GM18526 (cell line): ENCODE measurements around the gene GMDS.

Experiments used
- POLR2A ChIP-seq: IDR thresholded peaks from 3 replicates; pipeline ENCODE4 v1.6.1; 2011; ENCODE audit not compliant: insufficient read length; ENCODE audit errors: extremely low read depth

Gene GMDS

DNA sequence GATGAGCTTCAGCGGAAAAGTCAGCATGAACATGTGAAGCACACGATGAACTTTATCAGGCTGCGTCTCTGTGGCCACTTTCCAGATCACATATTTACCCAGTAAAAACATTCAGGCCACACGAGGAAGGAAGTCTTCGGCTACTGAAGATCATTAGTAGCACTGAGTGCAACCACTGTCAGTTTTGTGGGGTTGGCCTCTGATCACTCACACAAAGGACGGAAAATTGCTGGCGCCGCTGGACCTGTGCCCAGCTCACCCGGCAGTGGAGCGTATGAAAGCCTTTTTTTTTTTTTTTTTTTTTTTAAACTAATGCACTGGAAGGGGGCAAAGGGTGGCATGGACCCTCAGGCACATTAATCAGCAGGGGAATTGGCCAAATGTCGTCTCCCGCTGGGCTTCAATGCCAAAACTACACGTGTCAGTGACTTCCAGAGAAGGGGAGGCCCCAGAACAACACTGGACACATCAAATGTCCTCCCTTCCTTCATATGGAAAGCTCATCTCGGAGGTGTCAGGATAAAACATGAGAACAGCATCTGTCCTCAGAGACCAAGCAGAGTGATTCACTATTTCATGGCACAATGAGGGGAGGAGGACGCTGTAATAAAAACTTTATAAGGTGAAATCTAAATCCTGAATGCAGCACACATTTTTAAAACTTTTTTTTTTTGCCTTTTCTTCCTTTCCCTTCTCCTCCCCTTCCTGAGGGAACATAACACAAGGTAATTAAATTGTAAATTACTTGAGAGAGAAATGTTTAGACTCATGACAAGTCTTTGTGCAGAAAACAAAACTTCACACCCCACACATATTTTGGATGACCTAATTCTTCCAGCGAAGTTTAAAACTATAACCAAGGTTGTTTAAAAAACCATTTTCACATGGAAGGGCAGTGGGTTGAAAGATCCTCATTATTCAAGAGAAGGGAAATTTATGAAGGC, 412.3 kb downstream of the GMDS start:
- TF ChIP-seq POLR2A = no peak

DNA sequence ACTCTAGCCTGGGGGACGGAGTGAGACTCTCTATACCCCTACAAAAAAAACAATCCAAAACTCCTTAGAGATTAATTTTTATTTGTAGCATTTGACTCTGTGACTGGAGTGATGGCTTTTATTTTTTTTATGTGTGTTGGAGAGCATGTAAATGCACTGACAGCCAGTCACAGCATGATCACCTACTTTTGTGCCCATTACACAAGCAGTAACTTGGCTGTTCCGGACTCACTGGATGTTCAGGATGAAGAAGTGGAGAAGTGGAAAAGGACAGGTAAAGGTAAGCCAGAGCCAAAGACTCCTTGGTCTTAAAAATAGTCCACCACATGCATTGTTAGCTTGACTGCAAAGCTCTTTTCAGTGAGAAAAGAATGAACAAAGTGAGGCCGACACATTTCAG, 413.0 kb downstream of the GMDS start:
- no peak for TF ChIP-seq POLR2A

DNA sequence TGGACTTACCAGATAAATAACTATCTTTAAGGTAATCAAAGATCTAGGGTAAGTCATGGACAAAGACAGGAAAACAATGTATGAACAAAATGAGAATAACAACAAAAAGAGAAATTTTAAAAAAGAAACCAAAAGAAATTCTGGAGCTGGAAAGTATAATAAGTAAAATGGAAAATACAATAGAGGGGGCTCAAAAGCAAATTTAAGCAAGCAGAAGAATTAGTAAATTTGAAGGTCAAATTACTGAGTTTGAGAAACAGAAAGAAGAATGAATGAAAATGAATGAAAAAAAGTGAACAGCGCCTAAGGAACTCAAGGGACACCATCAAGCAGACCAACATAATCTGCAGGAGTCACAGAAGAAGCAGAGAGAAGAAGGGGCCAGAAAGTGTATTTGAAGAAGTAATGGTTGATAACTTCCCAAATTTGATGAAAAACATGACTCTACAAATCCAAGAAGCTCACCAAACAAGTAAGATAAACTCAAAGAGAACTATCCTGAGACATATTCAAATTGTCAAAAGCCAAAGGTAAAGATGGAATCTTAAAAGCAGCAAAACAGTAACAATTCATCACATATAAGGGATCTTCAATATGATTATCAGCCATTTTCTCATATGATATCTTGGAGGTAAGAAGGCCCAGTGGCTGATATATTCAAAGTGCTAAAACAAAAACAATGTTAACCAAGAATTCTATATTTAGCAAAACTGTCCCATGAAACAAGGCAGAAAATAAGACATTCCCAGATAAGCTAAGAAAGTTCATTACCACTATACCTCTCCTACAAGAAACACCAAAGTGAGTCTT, 417.2 kb downstream of the GMDS start:
- TF ChIP-seq POLR2A = no peak

DNA sequence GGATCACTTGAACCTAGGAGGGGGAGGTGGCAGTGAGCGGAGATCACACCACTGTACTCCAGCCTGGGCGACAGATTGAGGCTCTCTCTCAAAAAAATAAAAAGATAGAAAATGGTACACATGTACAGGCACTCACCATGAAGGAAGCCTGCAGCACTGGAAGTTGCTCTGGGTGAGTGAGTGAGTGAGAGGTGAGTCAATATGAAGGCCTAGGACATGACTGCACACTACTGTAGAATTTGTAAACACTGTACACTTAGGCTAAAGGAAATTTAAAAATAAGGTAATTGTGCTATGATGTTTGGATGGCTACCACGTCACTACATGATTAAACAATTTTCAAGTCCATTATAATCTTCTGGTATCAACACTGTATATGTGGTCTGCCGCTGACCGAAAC, 419.5 kb downstream of the GMDS start:
- TF ChIP-seq POLR2A = no peak

DNA sequence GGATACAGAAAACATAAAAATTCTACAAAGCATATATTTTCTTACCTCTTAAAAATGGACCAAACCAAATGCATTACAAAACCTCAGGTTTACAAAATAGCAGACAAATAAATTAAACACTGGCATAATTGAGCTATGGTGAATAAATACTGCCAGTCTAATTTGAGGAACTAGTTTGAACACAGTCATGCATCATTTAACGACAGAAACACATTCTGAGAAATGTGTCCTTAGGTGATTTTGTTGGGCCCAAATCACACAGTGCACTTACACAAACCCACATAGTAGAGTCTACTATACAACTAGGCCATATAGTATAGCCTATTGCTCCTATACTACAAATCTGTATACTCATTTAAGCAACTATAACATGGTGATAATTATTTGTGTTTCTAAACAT, 420.1 kb downstream of the GMDS start:
- TF ChIP-seq POLR2A = no peak

DNA sequence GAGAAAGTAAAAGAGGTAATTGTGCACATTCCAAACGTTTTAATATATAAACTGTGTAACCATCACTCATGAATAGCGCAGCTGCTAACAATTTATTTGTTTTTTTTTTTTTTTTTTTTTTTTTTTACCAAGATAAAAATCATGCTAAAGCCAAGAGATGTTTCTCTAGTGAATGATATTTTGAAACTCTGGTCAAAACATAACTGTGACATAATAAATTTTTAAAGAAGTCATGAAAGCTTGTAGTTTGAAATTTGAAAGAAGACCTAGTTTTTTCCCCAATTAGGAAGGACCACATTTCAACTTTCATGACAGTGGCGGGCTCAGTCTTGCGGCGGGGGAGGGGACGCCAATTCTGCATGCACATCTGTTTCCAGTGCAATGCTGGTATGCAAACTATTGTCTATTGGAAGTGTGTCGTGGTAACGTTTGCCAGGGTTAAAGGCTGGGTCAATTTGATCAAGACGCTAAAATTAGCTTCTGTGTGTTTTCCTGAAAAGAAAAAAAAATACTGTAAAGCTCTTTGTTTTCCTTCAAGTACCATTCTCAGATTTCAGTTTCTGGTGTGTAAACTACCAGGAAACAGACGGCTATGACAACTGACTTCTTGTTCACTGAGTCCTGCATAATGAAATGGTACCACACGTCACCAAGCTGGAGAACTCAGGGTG, 423.8 kb downstream of the GMDS start:
- TF ChIP-seq POLR2A = no peak

DNA sequence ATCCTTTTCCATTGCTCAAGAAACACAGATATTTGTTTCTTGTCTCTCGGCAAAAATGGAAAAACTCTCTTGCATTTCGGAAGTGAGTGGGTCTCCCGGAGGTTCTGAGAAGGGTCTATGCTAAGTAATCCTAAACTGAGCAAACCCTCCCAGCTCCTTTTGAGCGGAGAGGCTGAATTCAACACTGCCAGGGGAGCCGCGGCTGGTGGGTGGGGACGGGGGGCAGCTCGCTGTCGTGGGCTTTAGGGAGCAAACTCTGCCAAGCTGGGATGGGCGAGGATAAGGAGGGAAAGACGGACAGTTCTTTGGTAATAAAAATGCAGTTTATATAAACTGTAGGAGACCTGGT, 424.3 kb downstream of the GMDS start:
- TF ChIP-seq POLR2A = no peak

DNA sequence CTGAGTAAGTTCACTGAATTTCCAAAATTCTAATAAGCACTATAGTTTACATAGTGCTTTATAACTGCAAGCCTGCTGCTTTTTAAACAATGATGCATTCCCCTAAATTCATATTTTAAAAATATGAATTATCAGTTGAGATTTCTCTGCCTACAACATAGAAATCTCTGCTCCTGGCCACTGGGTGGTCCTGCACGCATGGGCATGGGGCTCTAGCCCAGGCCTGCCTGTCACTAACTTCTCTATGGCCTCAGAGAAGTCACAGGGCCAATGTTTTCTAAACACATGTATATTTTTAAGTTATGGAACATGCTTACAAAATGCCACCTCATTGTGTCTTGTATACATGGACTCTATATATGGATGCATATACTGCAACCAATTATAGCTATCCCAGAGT, 424.7 kb downstream of the GMDS start:
- TF ChIP-seq POLR2A = no peak

DNA sequence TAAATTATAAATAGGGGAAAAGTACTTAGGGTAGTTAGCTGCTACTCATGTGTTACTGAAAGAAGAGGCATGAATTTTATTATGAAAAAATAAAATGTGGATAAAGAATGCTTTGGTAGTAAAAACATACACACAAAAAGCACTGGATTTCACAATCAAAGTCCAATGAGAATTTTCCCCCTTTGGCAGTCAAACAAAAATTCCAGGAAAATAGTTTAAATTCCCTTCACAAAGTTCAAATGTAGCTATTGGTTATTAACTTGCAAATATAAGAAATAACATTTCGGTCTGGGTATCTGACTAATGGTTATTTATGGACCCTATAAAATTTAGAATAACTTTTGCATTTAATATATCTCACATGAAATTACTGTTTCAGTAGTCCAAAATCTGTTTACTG, 425.2 kb downstream of the GMDS start:
- no peak for TF ChIP-seq POLR2A

DNA sequence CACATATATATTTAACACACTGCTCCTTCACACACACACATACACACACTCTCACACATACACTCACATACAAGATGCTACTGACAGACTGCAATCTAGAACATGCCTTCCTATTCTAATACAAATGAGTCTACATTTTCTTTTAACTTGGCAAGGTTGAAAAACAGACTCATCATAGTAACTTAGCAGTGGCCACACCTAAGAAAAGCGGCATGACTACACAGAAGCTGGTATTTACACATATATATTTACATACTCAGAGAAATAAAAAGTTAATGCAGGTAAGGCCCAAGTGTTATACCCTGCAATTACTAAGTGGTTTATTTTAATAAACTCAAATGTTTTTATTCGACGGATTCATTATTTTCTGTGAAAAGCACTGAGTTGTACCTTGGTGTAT, 426.4 kb downstream of the GMDS start:
- no peak for TF ChIP-seq POLR2A

DNA sequence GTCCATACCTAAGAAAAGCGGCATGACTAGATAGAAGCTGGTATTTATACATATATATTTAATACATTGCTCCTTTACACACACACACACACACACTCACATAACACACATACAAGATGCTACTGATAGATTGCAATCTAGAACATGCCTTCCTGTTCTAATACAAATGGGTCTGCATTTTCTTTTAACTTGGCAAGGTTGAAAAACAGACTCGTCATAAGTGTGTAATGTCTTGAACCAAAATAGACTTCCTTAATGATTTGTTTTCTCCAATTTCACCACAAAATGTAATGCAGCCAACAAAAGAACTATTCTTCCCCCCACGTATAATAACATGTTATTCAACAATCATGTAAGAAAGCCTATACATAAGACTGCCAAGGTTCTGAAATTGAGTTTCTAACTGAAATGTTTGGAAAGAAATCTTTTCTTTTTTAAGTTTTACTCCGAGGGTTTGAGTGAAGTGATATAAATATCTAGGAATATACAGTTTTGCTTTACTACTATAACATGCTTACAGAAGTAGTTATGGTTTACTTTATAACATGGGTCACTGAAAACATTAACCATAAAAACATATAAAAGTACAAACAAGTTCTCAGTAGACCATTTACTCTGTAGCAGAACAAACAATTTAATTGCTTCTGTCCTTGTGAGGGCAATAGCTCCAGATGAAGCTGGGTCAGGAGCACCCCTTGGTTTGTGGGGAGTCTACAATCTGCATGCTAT, 428.2 kb downstream of the GMDS start:
- TF ChIP-seq POLR2A = no peak

DNA sequence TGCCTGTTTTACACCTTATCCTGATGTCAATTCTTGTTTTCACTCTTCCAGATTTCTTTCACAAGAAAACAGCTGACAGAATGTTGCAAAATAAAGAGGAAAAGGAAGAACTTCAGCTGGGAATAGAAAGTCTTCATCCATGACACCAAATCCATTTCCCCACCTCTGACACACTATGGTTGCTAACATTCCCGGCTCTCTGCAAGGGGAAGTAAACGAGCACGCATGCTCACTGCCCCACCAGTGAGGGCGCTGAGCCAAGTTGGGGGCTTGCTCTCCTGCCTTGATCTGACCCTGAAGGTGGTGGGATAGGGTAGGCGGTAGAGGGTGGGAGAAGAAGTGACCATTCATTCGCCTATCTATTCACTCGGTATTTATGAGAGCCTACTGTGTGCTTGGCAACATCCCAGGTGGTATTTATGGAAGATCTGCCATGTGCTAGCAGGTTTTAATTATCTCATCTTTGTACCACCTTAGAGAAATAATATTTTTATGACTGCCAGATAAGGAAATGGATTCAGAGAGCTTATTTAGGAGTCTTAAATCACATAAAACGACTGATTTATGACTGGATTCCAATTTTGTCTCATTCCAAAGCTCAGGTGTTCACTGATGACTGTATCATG, 429.5 kb downstream of the GMDS start:
- TF ChIP-seq POLR2A = no peak

DNA sequence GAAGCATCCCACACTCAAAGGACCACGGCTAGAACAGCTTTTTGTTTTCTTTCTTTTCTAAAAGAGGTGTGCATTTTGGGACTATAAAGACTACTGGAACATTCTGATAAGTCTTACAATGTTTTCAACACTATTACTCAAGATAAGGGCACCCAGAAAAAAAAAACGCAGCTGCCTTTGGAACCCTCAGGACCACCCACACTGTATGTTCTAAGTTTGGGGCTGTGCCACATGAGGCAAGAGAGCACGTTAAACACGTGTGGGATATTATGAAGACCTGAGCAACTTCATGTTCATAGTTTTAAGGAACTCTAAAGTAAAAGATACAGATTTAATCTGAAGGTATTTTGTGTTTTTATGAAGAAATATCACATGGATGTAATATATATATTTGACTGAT, 431.1 kb downstream of the GMDS start:
- TF ChIP-seq POLR2A = no peak

DNA sequence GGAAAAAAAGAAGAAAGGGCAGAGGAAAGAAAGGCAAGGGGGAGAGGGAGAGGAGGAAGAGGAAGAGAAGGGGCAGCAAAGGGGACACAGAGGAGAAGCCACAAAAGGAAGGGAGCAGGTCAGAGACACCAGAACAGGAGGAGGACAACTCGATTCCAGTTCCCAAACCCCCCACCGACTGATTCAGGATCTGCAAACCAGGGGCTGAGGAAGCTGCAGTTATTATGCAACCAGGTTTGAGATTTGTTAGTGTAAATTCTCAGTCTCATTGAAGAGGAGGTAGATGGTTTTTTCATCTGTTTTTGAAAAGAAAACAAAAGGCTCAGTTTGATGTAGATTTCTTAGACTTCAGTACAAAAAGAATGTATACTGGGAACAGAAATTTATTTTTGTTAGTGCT, 432.9 kb downstream of the GMDS start:
- TF ChIP-seq POLR2A = no peak

DNA sequence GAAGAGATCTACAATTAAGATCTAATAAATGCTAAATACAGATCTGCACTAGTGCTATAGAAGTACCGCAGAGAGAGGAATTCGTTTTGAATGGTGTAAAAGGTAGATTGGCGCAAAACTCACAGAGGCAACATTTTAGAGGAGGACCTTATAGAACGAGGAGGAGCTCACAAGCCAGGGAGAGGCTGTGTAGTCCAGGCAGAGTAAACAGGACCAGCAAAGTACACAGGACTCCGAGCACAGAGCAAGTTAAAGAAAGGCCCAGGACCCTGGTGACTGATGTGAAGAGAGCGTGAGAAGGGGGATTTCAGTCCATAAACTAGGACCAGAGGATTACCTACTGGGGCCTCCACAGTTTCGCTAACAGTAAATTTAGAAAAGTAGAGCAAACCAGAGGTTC, 433.4 kb downstream of the GMDS start:
- no peak for TF ChIP-seq POLR2A
